Lower leg skin (tissue), 4 donors: Measurements from ENCODE around the gene PSEN1. TPM values are rescaled to one million over a fixed set of nuclear protein-coding genes. Genes with fewer than 3 reads are reported as not detected.

Source experiments
- DNase-seq, 2 donors: peaks; one replicate each; pipeline ENCODE4 v3.0.0-alpha.2; 2019; ENCODE audit warnings: low spot score in 2 of 2
- H3K4me3 ChIP-seq: fragments of 200-600 bp; sonication (generic); 2 replicates; pipeline ENCODE4 v1.5.1; 2017; ENCODE audit warnings: mild to moderate bottlenecking, low read depth; ENCODE audit not compliant: poor library complexity, severe bottlenecking
- POLR2A ChIP-seq, 2 donors: fragments of 450-650 bp; IDR thresholded peaks; one replicate each; pipeline ENCODE4 v1.6.1; 2016 to 2017; ENCODE audit warnings: antibody characterized with exemption in 2 of 2, mild to moderate bottlenecking in 1 of 2, moderate library complexity in 1 of 2
- WGBS, 2 donors: methylation state at CpG; one replicate each; pipeline ENCODE4 v1.1.5; 2018; 5-methylcytosine and 5-hydroxymethylcytosine counted together
- intact Hi-C: fragments of 100-400 bp; cut with DNase I; formaldehyde crosslinking; loops from one replicate; pipeline ENCODE4 v1.15.0; 2023; ENCODE audit warnings: low total_unique reads
- total RNA-seq, 4 donors: library from RNA; depleted of rRNA; stranded (reverse); fragments of >200 nt; gene quantifications; one replicate each; pipeline ENCODE4 v1.1.0, GENCODE V29; 2016
- TF ChIP-seq, protein P1 (sequence below), 3 donors: fragments of 450-650 bp; IDR thresholded peaks; one replicate each; pipeline ENCODE4 v1.5.1; 2016; ENCODE audit warnings: antibody characterized with exemption in 3 of 3, mild to moderate bottlenecking in 3 of 3, moderate library complexity in 2 of 3

The PSEN1 gene
- total RNA-seq, 4 donors from 2014 or later = 61.4 to 91.9 (median 63.3) TPM

- 86 to 89% methylated on average over 12 to 14 of the region's 20 CpGs for WGBS, 2 donors
- intact Hi-C loops = no loop called here
- peak in 1 of 2 donors; percentile 80 for DNase-seq
- TF ChIP-seq, protein P1, sequence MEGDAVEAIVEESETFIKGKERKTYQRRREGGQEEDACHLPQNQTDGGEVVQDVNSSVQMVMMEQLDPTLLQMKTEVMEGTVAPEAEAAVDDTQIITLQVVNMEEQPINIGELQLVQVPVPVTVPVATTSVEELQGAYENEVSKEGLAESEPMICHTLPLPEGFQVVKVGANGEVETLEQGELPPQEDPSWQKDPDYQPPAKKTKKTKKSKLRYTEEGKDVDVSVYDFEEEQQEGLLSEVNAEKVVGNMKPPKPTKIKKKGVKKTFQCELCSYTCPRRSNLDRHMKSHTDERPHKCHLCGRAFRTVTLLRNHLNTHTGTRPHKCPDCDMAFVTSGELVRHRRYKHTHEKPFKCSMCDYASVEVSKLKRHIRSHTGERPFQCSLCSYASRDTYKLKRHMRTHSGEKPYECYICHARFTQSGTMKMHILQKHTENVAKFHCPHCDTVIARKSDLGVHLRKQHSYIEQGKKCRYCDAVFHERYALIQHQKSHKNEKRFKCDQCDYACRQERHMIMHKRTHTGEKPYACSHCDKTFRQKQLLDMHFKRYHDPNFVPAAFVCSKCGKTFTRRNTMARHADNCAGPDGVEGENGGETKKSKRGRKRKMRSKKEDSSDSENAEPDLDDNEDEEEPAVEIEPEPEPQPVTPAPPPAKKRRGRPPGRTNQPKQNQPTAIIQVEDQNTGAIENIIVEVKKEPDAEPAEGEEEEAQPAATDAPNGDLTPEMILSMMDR (IDR thresholded peaks at IDR 0.05) = no peak
- no peak for TF ChIP-seq POLR2A (IDR thresholded peaks at IDR 0.05)
- H3K4me3 ChIP-seq = no peak overlapping the region
Observed at GRCh38 chr14:73262427-73263183, 126.3 kb downstream of the PSEN1 start.

DNA sequence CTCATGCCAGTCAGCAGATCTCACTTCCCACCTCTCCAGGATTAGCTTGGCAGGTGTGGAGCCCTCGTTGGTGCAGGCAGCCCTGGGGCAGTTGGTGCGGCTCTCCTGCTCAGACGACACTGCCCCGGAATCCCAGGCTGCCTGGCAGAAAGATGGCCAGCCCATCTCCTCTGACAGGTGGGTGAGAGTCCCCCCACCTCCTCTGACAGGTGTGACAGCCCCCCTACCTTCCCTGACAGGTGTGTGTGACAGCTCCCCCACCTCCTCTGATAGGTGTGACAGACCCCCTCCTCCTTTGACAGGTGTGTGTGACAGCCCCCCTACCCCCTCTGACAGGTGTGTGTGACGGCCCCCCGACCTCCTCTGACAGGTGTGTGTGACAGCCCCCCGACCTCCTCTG lies 127.3 kb downstream of the PSEN1 start:
- no peak overlapping the region for H3K4me3 ChIP-seq
- DNase-seq = peak in 1 of 2 donors; percentile 68
- WGBS, 2 donors = 75 to 80% methylated on average over 5 to 6 of the region's 7 CpGs
- intact Hi-C loops = no loop called here
- TF ChIP-seq, protein P1 (IDR thresholded peaks at IDR 0.05) = no peak
- no peak for TF ChIP-seq POLR2A (IDR thresholded peaks at IDR 0.05)

DNA sequence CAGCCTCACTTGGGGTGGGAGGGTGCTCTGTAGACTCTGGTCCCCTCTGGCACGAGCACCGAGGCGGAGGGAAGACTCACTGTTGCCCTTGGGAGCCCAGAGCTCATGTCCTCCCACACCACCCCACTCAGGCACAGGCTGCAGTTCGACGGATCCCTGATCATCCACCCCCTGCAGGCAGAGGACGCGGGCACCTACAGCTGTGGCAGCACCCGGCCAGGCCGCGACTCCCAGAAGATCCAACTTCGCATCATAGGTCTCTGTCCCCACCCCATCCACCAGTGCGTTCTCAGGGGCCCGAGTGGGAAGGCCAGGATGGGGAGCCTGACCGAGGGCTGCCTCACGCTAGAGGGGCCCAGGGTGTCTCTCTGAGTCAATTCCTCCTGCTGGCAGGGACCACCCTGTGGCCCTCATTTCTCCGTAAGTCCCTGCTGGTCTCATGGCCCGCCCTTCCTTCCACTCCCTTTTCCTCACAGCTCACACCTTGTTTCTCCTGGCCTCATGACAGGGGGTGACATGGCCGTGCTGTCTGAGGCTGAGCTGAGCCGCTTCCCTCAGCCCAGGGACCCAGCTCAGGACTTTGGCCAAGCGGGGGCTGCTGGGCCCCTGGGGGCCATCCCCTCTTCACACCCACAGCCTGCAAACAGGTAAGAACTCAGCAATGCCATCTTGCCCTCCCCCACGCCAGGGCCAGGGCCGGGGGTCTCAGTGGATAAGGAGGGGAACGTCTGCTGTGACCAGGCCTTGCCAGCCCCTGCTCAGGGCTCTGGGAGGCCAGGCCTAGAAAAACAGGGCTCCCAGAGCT lies 128.0 kb downstream of the PSEN1 start:
- H3K4me3 ChIP-seq = no peak overlapping the region
- 93% methylated on average over 13 to 22 of the region's 23 CpGs for WGBS, 2 donors
- no peak for TF ChIP-seq POLR2A (IDR thresholded peaks at IDR 0.05)
- TF ChIP-seq, protein P1 (IDR thresholded peaks at IDR 0.05) = no peak
- intact Hi-C loops = no loop called here
- DNase-seq = peak in 1 of 2 donors; percentile 73

- intact Hi-C loops = no loop called here
- TF ChIP-seq, protein P1 (IDR thresholded peaks at IDR 0.05) = no peak
- no peak for TF ChIP-seq POLR2A (IDR thresholded peaks at IDR 0.05)
- peak in 1 of 2 donors; percentile 76 for DNase-seq
- 84% methylated on average over 18 of the region's 18 CpGs for WGBS, 2 donors
- no peak overlapping the region for H3K4me3 ChIP-seq
Observed at GRCh38 chr14:73264885-73265720, 128.8 kb downstream of the PSEN1 start.

- 93% methylated on average over 3 of the region's 3 CpGs for WGBS, 2 donors
- DNase-seq = no peak
- intact Hi-C loops = no loop called here
- no peak overlapping the region for H3K4me3 ChIP-seq
- TF ChIP-seq, protein P1 (IDR thresholded peaks at IDR 0.05) = no peak
- no peak for TF ChIP-seq POLR2A (IDR thresholded peaks at IDR 0.05)
Observed at GRCh38 chr14:73265721-73266046, 129.4 kb downstream of the PSEN1 start.
